ENCODE results near the gene ARHGEF7. TPM values are rescaled to one million over a fixed set of nuclear protein-coding genes. Genes with fewer than 3 reads are reported as not detected.

The ARHGEF7 gene
- total RNA-seq, 1 donor from 2014 or later, result 31.6 TPM

- TF ChIP-seq CTCF (IDR thresholded peaks at IDR 0.05; ENCODE audit: insufficient read depth, low read length, severe bottlenecking), result no peak
- H3K36me3 ChIP-seq (ENCODE audit: control insufficient read depth, insufficient read depth, low read length), result no peaks in the 10 kb centered on the region
- peak overlapping the region; percentile 88 for H3K4me3 ChIP-seq (ENCODE audit: low read depth, low read length)
- peak; percentile 15 for DNase-seq (ENCODE audit: low read depth)
- no peaks in the 10 kb centered on the region for H3K27me3 ChIP-seq (ENCODE audit: control insufficient read depth, insufficient read depth, low read length)
- FAIRE-seq, result no peak
Measured at GRCh38 chr13:111152844-111153243, 37.7 kb downstream of the ARHGEF7 start.

DNA sequence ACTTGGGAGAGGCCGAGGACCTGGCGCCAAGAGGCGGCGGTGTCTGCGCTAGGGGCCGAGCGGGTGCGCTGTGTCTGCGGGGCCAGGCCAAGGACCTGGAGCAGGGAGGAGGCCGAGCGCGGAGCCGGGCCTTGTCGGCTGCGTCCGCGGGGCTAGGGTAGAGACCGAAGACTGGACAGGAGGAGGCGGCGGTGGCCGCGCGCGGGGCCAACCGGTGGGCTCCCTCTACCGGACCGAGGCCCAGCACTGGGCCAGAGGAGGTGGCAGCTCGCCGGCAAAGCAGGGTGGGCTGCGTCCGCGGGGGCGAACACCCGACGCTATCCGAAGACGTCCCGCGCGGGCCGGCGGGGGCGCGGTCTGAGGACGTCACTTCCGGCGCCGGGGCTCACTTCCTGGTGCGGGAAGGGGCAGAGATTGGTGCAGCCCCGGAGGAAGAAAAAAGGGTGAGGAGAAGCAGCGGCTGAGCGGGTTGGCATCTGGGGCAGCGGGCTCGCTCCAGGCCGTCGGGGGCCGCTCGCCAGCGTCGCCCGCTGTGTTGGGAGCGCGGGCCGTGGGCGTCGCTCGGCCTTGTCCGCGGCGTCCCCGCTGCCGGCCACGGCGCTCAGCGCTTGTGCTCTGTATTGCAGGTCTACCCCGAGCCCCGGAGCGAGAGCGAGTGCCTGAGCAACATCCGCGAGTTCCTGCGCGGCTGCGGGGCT lies 38.3 kb downstream of the ARHGEF7 start:
- H3K4me3 ChIP-seq (ENCODE audit: low read depth, low read length), result peak overlapping the region; percentile 88
- no peaks in the 10 kb centered on the region for H3K36me3 ChIP-seq (ENCODE audit: control insufficient read depth, insufficient read depth, low read length)
- no peak for FAIRE-seq
- DNase-seq (ENCODE audit: low read depth), result peak; percentile 74
- no peak for TF ChIP-seq CTCF (IDR thresholded peaks at IDR 0.05; ENCODE audit: insufficient read depth, low read length, severe bottlenecking)
- H3K27me3 ChIP-seq (ENCODE audit: control insufficient read depth, insufficient read depth, low read length), result no peaks in the 10 kb centered on the region

- DNase-seq (ENCODE audit: low read depth), result peak; percentile 12
- no peak for TF ChIP-seq CTCF (IDR thresholded peaks at IDR 0.05; ENCODE audit: insufficient read depth, low read length, severe bottlenecking)
Measured at GRCh38 chr13:111153977-111154332, 38.8 kb downstream of the ARHGEF7 start.

GRCh38 chr13:111156421-111156820 lies 41.3 kb downstream of the ARHGEF7 start:
- H3K27me3 ChIP-seq (ENCODE audit: control insufficient read depth, insufficient read depth, low read length), result no peaks in the 10 kb centered on the region
- H3K4me3 ChIP-seq (ENCODE audit: low read depth, low read length), result no peak overlapping the region
- TF ChIP-seq CTCF (IDR thresholded peaks at IDR 0.05; ENCODE audit: insufficient read depth, low read length, severe bottlenecking), result no peak
- FAIRE-seq, result no peak
- no peaks in the 10 kb centered on the region for H3K36me3 ChIP-seq (ENCODE audit: control insufficient read depth, insufficient read depth, low read length)
- no peak for DNase-seq (ENCODE audit: low read depth)

More at GRCh38 chr13:111153977-111154332, 38.8 kb downstream of the ARHGEF7 start:
- no peaks in the 10 kb centered on the region for H3K27me3 ChIP-seq (ENCODE audit: control insufficient read depth, insufficient read depth, low read length)
- FAIRE-seq, result no peak
- H3K4me3 ChIP-seq (ENCODE audit: low read depth, low read length), result peak overlapping the region; percentile 88
- no peaks in the 10 kb centered on the region for H3K36me3 ChIP-seq (ENCODE audit: control insufficient read depth, insufficient read depth, low read length)

DNA sequence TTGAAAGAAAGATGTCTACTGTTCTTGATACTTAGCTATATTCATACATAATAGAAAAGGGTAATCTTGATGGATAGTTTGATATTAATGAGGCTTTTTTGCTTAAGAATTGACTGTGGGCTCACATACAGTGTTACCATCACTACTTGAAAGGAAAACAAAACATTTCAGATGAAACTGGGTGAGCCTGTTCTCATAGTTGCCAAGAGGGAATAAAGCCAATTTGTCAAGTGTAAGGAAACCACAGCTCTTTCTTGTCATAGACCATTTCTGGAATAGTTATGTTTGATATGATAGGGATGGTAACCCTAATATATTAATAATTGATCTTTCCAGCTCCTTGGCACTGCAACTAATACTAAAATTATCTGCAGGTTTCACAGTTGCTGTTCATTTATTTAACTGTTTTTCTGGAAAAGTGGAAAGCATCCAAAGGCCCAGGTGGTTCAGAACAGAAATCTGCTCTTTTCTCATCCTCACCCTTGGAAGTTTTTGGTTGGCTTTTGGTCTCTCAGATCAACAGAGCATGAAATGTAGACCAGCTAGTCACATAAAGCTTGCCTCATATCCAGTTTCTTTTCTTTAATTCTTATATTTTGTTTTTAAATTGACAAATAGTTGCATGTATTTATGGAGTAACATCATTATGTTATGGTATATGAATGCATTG lies 43.2 kb downstream of the ARHGEF7 start:
- no peaks in the 10 kb centered on the region for H3K27me3 ChIP-seq (ENCODE audit: control insufficient read depth, insufficient read depth, low read length)
- FAIRE-seq, result no peak
- H3K4me3 ChIP-seq (ENCODE audit: low read depth, low read length), result no peak overlapping the region
- no peaks in the 10 kb centered on the region for H3K36me3 ChIP-seq (ENCODE audit: control insufficient read depth, insufficient read depth, low read length)
- TF ChIP-seq CTCF (IDR thresholded peaks at IDR 0.05; ENCODE audit: insufficient read depth, low read length, severe bottlenecking), result no peak
- no peak for DNase-seq (ENCODE audit: low read depth)

Data from bronchial epithelial cell (primary cell).